Liver (tissue), 9 donors: Measurements from ENCODE around the gene RAF1. TPM values are rescaled to one million over a fixed set of nuclear protein-coding genes. Genes with fewer than 3 reads are reported as not detected.

ENCODE experiments used
- DNase-seq: peaks from one replicate; pipeline ENCODE4 v3.0.0-alpha.2; 2017; ENCODE audit warnings: low spot score
- H3K27ac ChIP-seq, 2 donors: one replicate each; pipeline ENCODE4 v1.7.0; 2013; ENCODE audit warnings: inconsistent platforms in 2 of 2, low read length in 2 of 2, control low read depth in 1 of 2, low read depth in 1 of 2, mild to moderate bottlenecking in 1 of 2
- H3K27me3 ChIP-seq, 4 donors: one replicate each; pipeline versions ENCODE4 v1.6.1 to v1.7.0; 2013; ENCODE audit warnings: low read length in 3 of 4, inconsistent platforms in 1 of 4, mild to moderate bottlenecking in 1 of 4, moderate library complexity in 1 of 4; ENCODE audit not compliant: control insufficient read depth in 4 of 4, insufficient read depth in 4 of 4
- H3K36me3 ChIP-seq, 4 donors: one replicate each; pipeline versions ENCODE4 v1.6.1 to v1.7.0; 2013; ENCODE audit warnings: low read length in 3 of 4, mild to moderate bottlenecking in 3 of 4, low read depth in 1 of 4, moderate library complexity in 1 of 4; ENCODE audit not compliant: control insufficient read depth in 4 of 4, insufficient read depth in 3 of 4
- H3K4me1 ChIP-seq, 4 donors: one replicate each; pipeline versions ENCODE4 v1.6.1 to v1.7.0; 2013; ENCODE audit warnings: low read length in 3 of 4, mild to moderate bottlenecking in 3 of 4, moderate library complexity in 1 of 4; ENCODE audit not compliant: control insufficient read depth in 4 of 4, insufficient read depth in 4 of 4
- H3K4me3 ChIP-seq, 3 donors: one replicate each; pipeline versions ENCODE4 v1.6.1 to v1.7.0; 2013; ENCODE audit warnings: low read length in 3 of 3, control low read depth in 1 of 3, low read depth in 1 of 3, mild to moderate bottlenecking in 1 of 3
- H3K9ac ChIP-seq, 2 donors: one replicate each; pipeline ENCODE4 v1.7.0; 2013; ENCODE audit warnings: low read length in 2 of 2, mild to moderate bottlenecking in 2 of 2, moderate library complexity in 2 of 2, control low read depth in 1 of 2, low read depth in 1 of 2
- H3K9me3 ChIP-seq, 4 donors: one replicate each; pipeline versions ENCODE4 v1.6.1 to v1.7.0; 2013; ENCODE audit warnings: low read length in 3 of 4; ENCODE audit not compliant: control insufficient read depth in 4 of 4
- EGR1 ChIP-seq, 2 donors: IDR thresholded peaks; 2 replicates each; pipeline ENCODE4 v1.6.1; 2016 to 2018; ENCODE audit warnings: antibody characterized with exemption in 2 of 2, low read depth in 2 of 2
- FOXA1 ChIP-seq: IDR thresholded peaks from 2 replicates; pipeline ENCODE4 v1.6.1; 2016; ENCODE audit warnings: antibody characterized with exemption
- FOXA2 ChIP-seq: IDR thresholded peaks from 2 replicates; pipeline ENCODE4 v1.6.1; 2016; ENCODE audit warnings: antibody characterized with exemption
- GABPA ChIP-seq, 2 donors: IDR thresholded peaks in 1 of 2; conservative IDR thresholded peaks in 1 of 2; 2 replicates each; pipeline ENCODE4 v1.6.1; 2016; ENCODE audit warnings: antibody characterized with exemption in 2 of 2, mild to moderate bottlenecking in 1 of 2, moderate library complexity in 1 of 2
- HNF4A ChIP-seq, 2 donors: conservative IDR thresholded peaks; 2 replicates each; pipeline ENCODE4 v1.6.1; 2016; ENCODE audit warnings: antibody characterized with exemption in 2 of 2, mild to moderate bottlenecking in 2 of 2
- HNF4G ChIP-seq: IDR thresholded peaks from 2 replicates; pipeline ENCODE4 v1.6.1; 2016; ENCODE audit warnings: antibody characterized with exemption
- JUND ChIP-seq, 2 donors: IDR thresholded peaks; 2 replicates each; pipeline ENCODE4 v1.6.1; 2016; ENCODE audit warnings: antibody characterized with exemption in 2 of 2
- NR2F2 ChIP-seq: IDR thresholded peaks from 2 replicates; pipeline ENCODE4 v1.6.1; 2016; ENCODE audit warnings: antibody characterized with exemption
- RAD21 ChIP-seq, 2 donors: IDR thresholded peaks; 2 replicates each; pipeline ENCODE4 v1.6.1; 2016; ENCODE audit warnings: antibody characterized with exemption in 2 of 2, mild to moderate bottlenecking in 2 of 2
- RXRA ChIP-seq, 2 donors: IDR thresholded peaks; 2 replicates each; pipeline ENCODE4 v1.6.1; 2017 to 2018; ENCODE audit warnings: antibody characterized with exemption in 2 of 2, mild to moderate bottlenecking in 1 of 2
- SP1 ChIP-seq: IDR thresholded peaks from 2 replicates; pipeline ENCODE4 v1.6.1; 2018; ENCODE audit warnings: antibody characterized with exemption, mild to moderate bottlenecking
- TAF1 ChIP-seq: conservative IDR thresholded peaks from 2 replicates; pipeline ENCODE4 v1.6.1; 2016; ENCODE audit warnings: antibody characterized with exemption, mild to moderate bottlenecking
- WGBS: extraction: QIAGEN DNeasy Blood & Tissue Kit; methylation state at CpG from one replicate; pipeline ENCODE4 v1.1.7; 2013; 5-methylcytosine and 5-hydroxymethylcytosine counted together
- polyA plus RNA-seq, 2 donors: library from polyadenylated mRNA; stranded (reverse) in 1 of 2; unstranded in 1 of 2; fragments of 200-250 nt in 1 of 2; fragments of >200 nt in 1 of 2; fragmentation: Nextera tagmentation in 1 of 2; extraction: Ambion mirVana in 1 of 2; gene quantifications; one replicate each; pipeline versions ENCODE4 v1.2.1 to v1.2.3, GENCODE V29; 2013 to 2015
- total RNA-seq, 2 donors: library from RNA; depleted of rRNA; stranded (reverse); fragments of >200 nt; gene quantifications; one replicate each; pipeline ENCODE4 v1.2.3, GENCODE V29; 2014
- TF ChIP-seq, protein P1 (sequence below): IDR thresholded peaks from 2 replicates; pipeline ENCODE4 v1.6.1; 2016; ENCODE audit warnings: antibody characterized with exemption
- TF ChIP-seq, protein P2 (sequence below): IDR thresholded peaks from 2 replicates; pipeline ENCODE4 v1.6.1; 2016; ENCODE audit warnings: antibody characterized with exemption
- TF ChIP-seq, protein P3 (sequence below): IDR thresholded peaks from 2 replicates; pipeline ENCODE4 v1.6.1; 2016; ENCODE audit warnings: antibody characterized with exemption, mild to moderate bottlenecking
- TF ChIP-seq, protein P4 (sequence below): fragments of 150-350 bp; IDR thresholded peaks from 2 replicates; pipeline ENCODE4 v1.5.1; 2017; ENCODE audit warnings: improper control_type of control experiment, low read depth, low read length; ENCODE audit not compliant: missing input control
- TF ChIP-seq, protein P5 (sequence below): IDR thresholded peaks from 2 replicates; pipeline ENCODE4 v1.6.1; 2016; ENCODE audit warnings: antibody characterized with exemption
- donor health status: healthy.
- donor health status: healthy.
- donor health status: healthy.
- donor health status: healthy.
- donor health status: healthy.

RAF1 gene
- total and polyA plus RNA-seq, 4 donors: 44.3 to 92.3 (median 63.2) TPM

DNA sequence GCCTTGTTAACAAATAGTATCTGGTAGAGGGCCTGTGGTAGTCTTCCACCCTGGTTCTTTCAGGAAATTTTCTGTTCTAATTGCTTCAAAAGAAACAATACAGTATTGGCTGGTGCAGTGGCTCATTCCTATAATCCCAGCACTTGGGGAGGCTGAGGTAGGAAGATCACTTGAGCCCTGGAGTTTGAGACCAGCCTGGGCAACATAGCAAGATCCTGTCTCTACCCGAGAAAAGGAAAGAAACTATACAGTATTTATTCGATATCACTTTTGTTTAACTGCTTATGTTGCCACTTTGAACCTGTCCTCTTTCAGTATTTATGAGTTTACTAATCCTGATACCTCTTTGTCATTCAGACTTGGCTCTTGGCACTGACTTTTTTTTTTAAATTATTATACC lies 102.5 kb downstream of the RAF1 start:
- Histone ChIP-seq H3K27ac (no peak overlapping the region), H3K9ac (no peak overlapping the region), H3K4me1 (peaks cover 0 to 30% (median 19%) of the 10 kb centered on the region in 4 donors), H3K9me3 (no peaks in the 10 kb centered on the region), H3K36me3 (no peaks in the 10 kb centered on the region), H3K4me3 (no peak overlapping the region), H3K27me3 (no peaks in the 10 kb centered on the region)
- TF ChIP-seq SP1: no peak
- TF ChIP-seq NR2F2: no peak
- TF ChIP-seq HNF4G: no peak
- TF ChIP-seq, protein P1, sequence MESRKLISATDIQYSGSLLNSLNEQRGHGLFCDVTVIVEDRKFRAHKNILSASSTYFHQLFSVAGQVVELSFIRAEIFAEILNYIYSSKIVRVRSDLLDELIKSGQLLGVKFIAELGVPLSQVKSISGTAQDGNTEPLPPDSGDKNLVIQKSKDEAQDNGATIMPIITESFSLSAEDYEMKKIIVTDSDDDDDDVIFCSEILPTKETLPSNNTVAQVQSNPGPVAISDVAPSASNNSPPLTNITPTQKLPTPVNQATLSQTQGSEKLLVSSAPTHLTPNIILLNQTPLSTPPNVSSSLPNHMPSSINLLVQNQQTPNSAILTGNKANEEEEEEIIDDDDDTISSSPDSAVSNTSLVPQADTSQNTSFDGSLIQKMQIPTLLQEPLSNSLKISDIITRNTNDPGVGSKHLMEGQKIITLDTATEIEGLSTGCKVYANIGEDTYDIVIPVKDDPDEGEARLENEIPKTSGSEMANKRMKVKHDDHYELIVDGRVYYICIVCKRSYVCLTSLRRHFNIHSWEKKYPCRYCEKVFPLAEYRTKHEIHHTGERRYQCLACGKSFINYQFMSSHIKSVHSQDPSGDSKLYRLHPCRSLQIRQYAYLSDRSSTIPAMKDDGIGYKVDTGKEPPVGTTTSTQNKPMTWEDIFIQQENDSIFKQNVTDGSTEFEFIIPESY: no peak
- no peak for TF ChIP-seq RXRA (IDR thresholded peaks at IDR 0.05)
- no peak for TF ChIP-seq GABPA (IDR thresholded peaks at IDR 0.05 in 1 of 2, conservative IDR thresholded peaks at IDR 0.05 in 1 of 2)
- no peak for TF ChIP-seq FOXA2
- TF ChIP-seq, protein P2, sequence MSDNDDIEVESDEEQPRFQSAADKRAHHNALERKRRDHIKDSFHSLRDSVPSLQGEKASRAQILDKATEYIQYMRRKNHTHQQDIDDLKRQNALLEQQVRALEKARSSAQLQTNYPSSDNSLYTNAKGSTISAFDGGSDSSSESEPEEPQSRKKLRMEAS: no peak
- TF ChIP-seq, protein P3, sequence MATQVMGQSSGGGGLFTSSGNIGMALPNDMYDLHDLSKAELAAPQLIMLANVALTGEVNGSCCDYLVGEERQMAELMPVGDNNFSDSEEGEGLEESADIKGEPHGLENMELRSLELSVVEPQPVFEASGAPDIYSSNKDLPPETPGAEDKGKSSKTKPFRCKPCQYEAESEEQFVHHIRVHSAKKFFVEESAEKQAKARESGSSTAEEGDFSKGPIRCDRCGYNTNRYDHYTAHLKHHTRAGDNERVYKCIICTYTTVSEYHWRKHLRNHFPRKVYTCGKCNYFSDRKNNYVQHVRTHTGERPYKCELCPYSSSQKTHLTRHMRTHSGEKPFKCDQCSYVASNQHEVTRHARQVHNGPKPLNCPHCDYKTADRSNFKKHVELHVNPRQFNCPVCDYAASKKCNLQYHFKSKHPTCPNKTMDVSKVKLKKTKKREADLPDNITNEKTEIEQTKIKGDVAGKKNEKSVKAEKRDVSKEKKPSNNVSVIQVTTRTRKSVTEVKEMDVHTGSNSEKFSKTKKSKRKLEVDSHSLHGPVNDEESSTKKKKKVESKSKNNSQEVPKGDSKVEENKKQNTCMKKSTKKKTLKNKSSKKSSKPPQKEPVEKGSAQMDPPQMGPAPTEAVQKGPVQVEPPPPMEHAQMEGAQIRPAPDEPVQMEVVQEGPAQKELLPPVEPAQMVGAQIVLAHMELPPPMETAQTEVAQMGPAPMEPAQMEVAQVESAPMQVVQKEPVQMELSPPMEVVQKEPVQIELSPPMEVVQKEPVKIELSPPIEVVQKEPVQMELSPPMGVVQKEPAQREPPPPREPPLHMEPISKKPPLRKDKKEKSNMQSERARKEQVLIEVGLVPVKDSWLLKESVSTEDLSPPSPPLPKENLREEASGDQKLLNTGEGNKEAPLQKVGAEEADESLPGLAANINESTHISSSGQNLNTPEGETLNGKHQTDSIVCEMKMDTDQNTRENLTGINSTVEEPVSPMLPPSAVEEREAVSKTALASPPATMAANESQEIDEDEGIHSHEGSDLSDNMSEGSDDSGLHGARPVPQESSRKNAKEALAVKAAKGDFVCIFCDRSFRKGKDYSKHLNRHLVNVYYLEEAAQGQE: no peak
- TF ChIP-seq, protein P4, sequence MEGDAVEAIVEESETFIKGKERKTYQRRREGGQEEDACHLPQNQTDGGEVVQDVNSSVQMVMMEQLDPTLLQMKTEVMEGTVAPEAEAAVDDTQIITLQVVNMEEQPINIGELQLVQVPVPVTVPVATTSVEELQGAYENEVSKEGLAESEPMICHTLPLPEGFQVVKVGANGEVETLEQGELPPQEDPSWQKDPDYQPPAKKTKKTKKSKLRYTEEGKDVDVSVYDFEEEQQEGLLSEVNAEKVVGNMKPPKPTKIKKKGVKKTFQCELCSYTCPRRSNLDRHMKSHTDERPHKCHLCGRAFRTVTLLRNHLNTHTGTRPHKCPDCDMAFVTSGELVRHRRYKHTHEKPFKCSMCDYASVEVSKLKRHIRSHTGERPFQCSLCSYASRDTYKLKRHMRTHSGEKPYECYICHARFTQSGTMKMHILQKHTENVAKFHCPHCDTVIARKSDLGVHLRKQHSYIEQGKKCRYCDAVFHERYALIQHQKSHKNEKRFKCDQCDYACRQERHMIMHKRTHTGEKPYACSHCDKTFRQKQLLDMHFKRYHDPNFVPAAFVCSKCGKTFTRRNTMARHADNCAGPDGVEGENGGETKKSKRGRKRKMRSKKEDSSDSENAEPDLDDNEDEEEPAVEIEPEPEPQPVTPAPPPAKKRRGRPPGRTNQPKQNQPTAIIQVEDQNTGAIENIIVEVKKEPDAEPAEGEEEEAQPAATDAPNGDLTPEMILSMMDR: no peak
- no peak for TF ChIP-seq EGR1 (IDR thresholded peaks at IDR 0.05; ENCODE audit: low read depth in 2 of 2)
- TF ChIP-seq HNF4A (conservative IDR thresholded peaks at IDR 0.05): no peak
- no peak for TF ChIP-seq TAF1
- TF ChIP-seq RAD21 (IDR thresholded peaks at IDR 0.05): no peak
- TF ChIP-seq, protein P5, sequence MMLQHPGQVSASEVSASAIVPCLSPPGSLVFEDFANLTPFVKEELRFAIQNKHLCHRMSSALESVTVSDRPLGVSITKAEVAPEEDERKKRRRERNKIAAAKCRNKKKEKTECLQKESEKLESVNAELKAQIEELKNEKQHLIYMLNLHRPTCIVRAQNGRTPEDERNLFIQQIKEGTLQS: no peak
- no peak for TF ChIP-seq FOXA1
- no peak for TF ChIP-seq JUND (IDR thresholded peaks at IDR 0.05)
- WGBS: 83% methylated on average over 2 of the region's 2 CpGs
- DNase-seq: no peak
